T47D (cell line): ENCODE measurements around the gene KMT2C.
"Not testable (repeated sequence)": the region's sequence is repeated elsewhere in the genome, so short reads cannot be mapped to it uniquely, and the experiment has no call there.

ENCODE experiments used
- DNase-seq, 2 experiments: peaks; one replicate each; pipeline versions ENCODE4 v3.0.0 to v3.0.0-alpha.2; 2011 to 2012; ENCODE audit warnings: low read depth in 1 of 2, low spot score in 1 of 2
- JUND ChIP-seq: IDR thresholded peaks from 2 replicates; pipeline ENCODE4 v1.6.1; 2012; ENCODE audit warnings: low read depth
- in situ Hi-C: cut with HindIII; loops from 2 replicates; pipeline ENCODE4 v1.10.0; 2016; ENCODE audit warnings: low sequenced_read_pairs, low pct_unique_long_range_greater_than_20kb

The KMT2C gene

DNA sequence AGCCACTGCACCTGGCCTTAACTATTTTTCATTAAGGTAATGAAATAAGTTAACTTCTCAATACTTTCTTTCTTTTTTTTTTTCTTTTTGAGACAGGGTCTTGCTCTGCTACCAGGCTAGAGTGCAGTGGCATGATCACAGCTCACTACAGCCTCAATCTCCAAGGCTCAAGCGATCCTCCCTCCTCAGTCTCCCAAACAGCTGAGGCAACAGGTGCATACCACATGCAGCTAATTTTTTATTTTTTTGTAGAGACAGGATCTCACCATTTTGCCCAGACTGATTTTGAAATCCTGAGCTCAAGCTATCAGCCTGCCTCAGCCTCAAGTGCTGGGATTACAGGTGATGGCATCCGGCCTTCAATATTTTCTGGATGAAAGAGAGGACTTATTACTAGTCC lies 21.0 kb downstream of the KMT2C start:
- no peak for DNase-seq
- in situ Hi-C loops, result no loop called here
- no peak for TF ChIP-seq JUND

DNA sequence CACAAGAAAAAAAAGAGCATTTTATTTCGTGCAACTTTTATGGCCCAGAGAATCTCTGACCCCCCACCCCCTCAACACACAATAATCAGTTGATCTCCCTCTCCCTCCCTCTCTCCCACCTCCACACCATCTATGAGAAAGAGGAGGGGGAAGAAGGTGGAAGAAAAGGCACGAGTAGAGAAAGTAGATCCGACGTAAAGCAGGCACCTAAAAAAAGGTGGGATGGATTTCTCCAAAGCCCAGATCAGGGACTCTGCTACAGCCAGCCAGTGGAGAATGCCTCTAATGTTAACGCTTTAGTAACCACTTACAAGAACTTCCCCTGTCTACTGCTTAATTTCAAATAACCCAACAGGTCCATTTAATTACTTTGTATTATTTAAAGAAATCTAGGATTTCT lies 24.4 kb downstream of the KMT2C start:
- peak in 1 of 2 experiments; percentile 28 for DNase-seq
- TF ChIP-seq JUND, result no peak
- in situ Hi-C loops, result no loop called here

DNA sequence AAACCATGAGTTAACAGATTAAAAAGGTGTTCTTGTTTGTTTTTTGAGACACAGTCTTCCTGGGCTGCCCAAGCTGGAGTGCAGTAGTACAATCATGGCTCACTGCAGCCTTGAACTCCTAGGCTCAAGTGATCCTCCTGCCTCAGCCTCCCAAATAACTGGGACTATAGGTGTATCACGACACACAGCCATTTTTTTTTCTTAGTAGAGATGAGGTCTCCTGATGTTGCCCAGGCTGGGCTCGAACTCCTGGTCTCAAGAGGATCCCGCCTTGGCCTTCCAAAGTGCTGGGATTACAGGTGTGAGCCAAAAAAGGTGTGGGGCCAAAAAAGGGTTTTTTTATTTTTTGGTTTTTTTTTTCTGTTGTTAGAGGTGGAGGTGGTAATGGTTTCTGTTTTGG lies 29.3 kb downstream of the KMT2C start:
- DNase-seq, result no peak
- in situ Hi-C loops, result no loop called here
- TF ChIP-seq JUND, result no peak

DNA sequence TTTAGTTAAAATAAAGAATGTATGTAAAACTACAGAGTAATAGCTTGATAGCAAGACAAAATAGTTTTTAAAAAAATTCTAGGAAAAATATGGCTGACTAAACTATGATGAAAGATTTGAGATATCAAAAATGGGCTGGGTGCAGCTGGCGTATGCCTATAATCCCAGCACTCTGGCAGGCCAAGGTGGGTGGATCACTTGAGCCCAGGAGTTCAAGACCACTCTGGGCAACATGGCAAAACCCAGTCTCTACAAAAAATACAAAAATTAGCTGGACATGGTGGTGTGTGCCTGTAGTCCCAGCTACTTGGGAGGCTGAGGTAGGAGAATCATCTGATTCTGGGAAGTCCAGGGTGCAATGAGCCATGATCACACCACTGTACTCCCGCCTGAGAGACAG lies 29.8 kb downstream of the KMT2C start:
- in situ Hi-C loops, DNase-seq: not testable (repeated sequence)

DNA sequence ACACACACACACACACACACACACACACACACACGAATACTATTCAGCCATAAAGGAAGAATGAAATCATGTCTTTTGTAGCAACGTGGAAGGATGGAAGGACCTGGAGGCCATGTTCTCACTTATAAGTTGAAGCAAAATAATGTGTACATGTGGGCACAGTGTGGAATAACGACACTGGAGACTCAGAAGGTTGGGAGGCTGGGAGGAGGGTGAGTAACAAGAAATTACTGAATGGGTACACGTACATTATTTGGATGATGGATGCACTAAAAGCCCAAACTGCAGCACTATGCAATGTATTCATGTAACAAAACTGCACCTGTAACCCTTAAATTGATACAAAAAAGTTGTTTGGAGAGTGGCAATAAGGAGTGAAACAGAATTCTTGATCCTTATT lies 32.1 kb downstream of the KMT2C start:
- in situ Hi-C loops, result no loop called here
- no peak for TF ChIP-seq JUND
- DNase-seq, result no peak

DNA sequence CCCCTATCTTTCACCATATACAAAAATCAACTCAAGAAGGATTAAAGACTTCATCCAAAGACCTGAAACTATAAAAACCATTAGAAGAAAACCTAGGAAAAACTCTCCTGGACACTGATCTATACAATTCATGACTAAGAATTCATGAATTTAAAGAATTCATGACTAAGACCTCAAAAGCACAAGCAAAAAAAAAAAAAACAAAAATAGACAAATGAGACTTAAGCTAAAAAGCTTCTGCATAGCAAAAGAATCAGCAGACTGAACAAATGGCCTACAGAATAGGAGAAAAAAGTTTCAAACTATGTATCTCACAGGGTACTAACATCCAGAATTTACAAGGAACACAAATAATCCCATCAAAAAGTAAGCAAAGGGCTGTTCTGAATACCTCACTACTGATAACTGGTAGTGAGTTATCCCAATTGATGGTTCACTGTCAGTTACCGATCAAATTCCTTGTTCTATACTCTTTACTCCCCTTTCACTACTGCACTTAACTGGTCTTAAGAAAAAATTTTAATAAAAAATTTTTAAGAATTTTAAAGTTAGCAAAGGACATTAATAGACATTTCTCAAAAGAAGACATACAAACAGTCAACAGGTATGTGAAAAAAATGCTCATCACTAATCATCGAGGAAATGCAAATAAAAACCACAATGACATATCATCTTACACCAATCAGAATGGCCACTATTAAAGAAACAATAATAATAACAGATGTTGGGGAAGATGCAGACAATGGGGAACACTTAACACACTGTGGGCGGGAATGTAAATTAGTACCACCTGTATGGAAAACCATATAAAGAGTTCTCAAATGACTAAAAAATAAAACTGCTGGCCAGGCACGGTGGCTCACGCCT lies 33.2 kb downstream of the KMT2C start:
- TF ChIP-seq JUND, result no peak
- no peak for DNase-seq
- in situ Hi-C loops, result no loop called here

DNA sequence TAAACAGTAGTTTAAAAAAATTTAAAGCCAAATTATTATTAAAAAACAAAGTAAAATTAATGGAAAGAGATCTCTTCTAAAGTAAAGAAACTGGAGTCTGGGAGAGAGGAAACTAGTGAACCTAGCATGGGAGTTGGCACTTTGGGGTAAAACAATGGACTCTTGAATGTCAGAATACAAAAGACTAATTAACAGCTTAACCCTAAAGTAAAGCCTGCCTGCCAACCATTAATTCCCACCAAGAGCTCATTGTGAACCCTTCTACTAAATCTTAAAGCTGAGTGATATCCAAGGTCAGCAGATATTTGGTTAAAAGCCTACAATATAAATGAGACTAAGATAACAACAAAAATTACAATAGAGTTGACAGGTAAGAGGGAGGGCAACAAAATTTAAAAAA lies 36.5 kb downstream of the KMT2C start:
- DNase-seq, result no peak
- in situ Hi-C loops, result no loop called here
- no peak for TF ChIP-seq JUND

DNA sequence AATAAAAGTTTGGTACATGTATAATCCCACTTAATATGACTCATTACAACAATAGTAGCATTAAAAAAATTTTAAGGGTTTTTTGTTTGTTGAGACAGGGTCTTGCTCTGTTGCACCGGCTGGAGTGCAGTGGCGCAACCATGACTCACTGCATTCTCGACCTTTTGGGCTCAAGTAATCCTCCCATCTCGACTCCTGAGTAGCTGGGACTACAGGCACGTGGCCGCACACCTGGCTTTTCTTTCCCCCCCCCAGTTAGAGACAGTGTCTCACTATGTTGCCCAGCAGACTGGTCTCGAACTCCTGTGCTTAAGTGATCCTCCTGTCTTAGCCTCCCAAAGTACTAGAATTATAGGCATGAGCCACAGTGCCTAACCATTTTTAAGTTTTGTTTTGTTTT lies 40.7 kb downstream of the KMT2C start:
- no peak for TF ChIP-seq JUND
- no peak for DNase-seq
- in situ Hi-C loops, result no loop called here

DNA sequence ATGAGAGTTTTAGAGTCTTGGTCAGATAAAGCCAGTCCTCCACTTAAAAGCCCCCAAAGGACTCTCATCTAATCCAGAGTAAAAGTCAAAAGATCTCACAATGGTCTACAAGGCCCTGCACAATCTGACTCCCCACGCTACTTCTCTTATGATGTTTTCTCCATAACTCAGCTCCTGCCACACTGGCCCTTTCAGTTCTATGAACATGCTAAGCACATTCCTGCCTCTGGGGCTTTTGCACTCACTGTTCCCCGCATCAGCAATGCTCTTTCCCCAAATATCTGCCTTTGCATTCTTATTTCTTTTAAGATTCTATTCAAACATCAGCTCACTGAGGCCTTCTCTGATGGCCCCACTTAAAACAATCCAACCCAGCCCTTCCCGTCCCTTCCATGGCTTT lies 41.6 kb downstream of the KMT2C start:
- peak in 1 of 2 experiments; percentile 72 for DNase-seq
- in situ Hi-C loops, result not testable (repeated sequence)

DNA sequence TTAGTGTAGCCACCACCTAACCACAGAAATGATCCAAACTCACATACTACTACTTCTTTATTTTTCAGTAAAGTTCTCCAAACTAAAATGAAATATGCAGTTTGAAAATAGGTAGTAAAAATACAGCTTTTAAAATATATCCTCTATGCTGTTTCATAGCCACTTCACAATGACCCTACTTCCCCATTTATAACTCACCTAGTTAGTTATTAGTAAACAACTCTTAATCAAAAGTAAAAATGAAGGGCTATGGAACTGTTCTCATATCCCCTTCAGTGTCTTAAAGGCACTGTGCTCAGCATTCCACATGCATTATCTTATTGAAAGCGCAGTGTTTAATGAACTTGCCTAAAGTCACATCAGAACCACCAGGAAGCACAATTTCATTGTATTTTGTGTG lies 43.5 kb downstream of the KMT2C start:
- in situ Hi-C loops, result no loop called here
- no peak for DNase-seq
- TF ChIP-seq JUND, result no peak

DNA sequence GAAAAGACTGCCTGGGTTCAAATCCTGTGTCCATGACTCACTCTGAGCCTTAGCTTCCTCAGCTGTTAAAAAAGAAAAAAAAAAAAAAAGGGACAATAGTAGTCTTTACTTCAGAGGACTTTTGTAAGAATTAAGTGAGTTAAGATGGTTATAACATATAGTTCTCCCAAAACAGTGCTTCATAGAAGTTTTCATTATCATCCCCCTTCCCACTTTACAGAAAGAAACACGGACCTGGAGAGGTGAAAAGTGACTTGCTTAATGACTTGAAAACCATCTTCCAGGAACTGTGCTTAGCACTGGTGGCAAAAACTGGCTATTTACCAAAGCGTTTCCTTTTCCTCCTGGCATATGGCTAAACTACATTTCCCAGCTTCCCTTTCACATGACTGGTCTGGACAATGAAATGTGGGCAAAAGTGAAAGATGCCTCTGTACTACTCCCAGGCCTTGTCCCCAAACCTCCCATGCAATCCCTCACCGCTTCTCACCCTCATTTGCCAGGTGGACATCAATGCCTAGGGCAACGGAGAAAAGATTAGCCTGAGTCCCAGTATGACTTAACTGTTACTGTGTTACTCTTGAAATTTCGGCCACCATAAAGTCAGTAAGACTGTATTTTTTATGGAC lies 49.6 kb downstream of the KMT2C start:
- in situ Hi-C loops, DNase-seq: not testable (repeated sequence)

DNA sequence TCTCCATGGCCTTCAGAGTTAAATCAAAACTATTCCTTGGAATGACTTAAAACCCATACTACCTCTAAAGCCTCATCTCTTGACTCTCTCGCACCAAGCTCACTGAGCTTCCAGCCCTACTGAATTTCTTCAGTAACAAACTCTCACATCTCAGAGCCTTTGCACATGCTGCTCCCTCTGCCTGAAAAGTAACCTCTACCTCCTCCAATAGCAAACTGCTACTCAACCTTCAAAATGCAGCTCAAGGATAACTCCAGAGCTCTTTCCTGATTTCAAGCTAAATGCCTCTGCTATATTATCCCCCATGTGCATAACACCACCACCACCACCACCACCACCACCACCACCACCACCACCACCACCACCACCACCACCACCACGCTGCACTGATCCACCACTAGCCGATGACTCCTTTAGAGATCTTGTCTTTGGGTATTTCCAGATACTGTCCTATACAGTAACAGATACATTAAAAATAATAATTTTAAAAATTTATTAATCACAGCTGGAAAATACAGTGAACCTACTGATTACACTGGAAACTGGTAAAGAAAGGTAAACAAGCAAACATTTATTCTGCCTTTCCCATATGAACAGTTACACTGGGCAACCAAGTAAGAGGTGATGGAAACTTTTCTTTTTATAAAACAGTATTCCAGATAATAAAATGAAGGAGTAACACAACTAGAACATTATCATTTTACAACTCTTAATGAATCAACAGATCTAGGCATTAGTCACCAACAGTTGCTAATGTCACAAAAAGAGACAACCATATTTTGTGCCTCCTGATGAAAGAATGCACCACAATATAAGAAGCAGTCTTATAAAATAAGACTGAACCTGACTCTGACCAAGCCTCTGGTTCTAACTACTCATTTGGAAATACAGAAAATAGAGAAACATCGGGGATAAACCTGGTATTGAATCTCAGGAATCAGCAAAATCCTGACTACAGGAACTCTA lies 51.3 kb downstream of the KMT2C start:
- in situ Hi-C loops, DNase-seq: not testable (repeated sequence)
